Measurements from ENCODE around the gene C2orf81. TPM values are rescaled to one million over a fixed set of nuclear protein-coding genes. Genes with fewer than 3 reads are reported as not detected.
A peak's percentile ranks its signal among the peaks of the same experiment; 100 is the strongest.

The C2orf81 gene
- total RNA-seq, 1 donor from 2014 or later: 1.8 TPM

DNA sequence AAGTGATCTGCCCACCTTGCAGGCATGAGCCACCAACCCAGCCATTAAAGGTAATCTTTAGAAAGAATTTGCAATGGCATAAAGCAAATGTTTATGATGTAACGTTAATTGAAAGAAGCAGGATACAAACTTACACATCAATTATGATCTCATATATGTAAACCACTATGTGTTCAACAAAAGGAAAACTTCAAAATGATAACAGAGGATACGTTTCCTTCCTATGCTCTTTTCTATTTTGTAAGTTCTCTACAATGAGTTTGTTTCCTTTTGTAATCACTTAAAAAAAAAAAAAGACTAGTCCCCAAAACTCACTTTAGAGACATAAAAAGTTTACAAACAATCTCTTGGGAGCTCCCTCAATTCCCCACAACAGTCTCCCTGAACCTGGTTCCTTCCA lies 1.4 kb downstream of the C2orf81 start:
- peaks cover 16% of the 10 kb centered on the region for H3K27me3 Mint-ChIP-seq (ENCODE audit: insufficient read depth, low read depth)
- Histone ChIP-seq H3K4me2 (peak overlapping the region; percentile 91), H2AFZ (replicated peaks) (no peak overlapping the region), H3K9ac (no peak overlapping the region), H3K4me1 (no peaks in the 10 kb centered on the region), H3K27me3 (peaks cover 7% of the 10 kb centered on the region), H3K36me3 (no peaks in the 10 kb centered on the region), H3K4me3 (no peak overlapping the region), H3F3A (ENCODE audit: low read depth) (peaks cover 16% of the 10 kb centered on the region), H3K79me2 (ENCODE audit: low read depth) (peaks cover 16% of the 10 kb centered on the region), H4K20me1 (ENCODE audit: low read depth) (peaks cover 4% of the 10 kb centered on the region), H3K27ac (no peak overlapping the region), H3K9me3 (ENCODE audit: low read depth) (no peaks in the 10 kb centered on the region)
- H3K9me3 Mint-ChIP-seq: no peaks in the 10 kb centered on the region
- peaks cover 14% of the 10 kb centered on the region for H3K36me3 Mint-ChIP-seq
- no peak for DNase-seq (ENCODE audit: low spot score)
- H3K4me1 Mint-ChIP-seq: peaks cover 30% of the 10 kb centered on the region
- H3K27ac Mint-ChIP-seq: no peak overlapping the region
- TF ChIP-seq EZH2phosphoT487 (IDR thresholded peaks at IDR 0.05) (no peak), EZH2 (IDR thresholded peaks at IDR 0.05) (no peak)
- TF ChIP-seq, protein P1, sequence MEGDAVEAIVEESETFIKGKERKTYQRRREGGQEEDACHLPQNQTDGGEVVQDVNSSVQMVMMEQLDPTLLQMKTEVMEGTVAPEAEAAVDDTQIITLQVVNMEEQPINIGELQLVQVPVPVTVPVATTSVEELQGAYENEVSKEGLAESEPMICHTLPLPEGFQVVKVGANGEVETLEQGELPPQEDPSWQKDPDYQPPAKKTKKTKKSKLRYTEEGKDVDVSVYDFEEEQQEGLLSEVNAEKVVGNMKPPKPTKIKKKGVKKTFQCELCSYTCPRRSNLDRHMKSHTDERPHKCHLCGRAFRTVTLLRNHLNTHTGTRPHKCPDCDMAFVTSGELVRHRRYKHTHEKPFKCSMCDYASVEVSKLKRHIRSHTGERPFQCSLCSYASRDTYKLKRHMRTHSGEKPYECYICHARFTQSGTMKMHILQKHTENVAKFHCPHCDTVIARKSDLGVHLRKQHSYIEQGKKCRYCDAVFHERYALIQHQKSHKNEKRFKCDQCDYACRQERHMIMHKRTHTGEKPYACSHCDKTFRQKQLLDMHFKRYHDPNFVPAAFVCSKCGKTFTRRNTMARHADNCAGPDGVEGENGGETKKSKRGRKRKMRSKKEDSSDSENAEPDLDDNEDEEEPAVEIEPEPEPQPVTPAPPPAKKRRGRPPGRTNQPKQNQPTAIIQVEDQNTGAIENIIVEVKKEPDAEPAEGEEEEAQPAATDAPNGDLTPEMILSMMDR (IDR thresholded peaks at IDR 0.05): no peak
- peak overlapping the region; percentile 61 for H3K4me3 Mint-ChIP-seq

DNA sequence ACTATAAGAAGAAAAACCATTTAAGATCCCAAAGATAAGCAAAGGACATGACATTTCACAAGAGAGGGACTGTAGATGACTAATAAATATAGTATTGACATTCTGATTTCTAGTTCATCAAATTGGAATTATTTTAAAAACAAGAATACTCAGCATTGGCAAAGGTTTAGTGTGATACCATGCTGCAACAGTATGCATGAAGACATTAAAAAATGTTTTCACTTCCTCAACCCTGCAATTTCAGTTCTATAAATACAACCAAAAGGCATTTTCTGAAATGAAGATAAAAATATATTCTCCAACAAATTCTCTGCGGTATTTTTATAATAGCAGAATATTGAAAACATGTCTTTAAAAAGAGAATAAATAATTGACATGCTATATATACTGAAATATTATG lies 2.1 kb downstream of the C2orf81 start:
- Mint-ChIP-seq H3K4me1 (peaks cover 26% of the 10 kb centered on the region), H3K9me3 (no peaks in the 10 kb centered on the region), H3K27ac (no peak overlapping the region), H3K36me3 (peaks cover 10% of the 10 kb centered on the region), H3K27me3 (ENCODE audit: insufficient read depth, low read depth) (peaks cover 16% of the 10 kb centered on the region), H3K4me3 (no peak overlapping the region)
- H3K27ac ChIP-seq: no peak overlapping the region
- no peaks in the 10 kb centered on the region for H3K36me3 ChIP-seq
- peaks cover 15% of the 10 kb centered on the region for H3F3A ChIP-seq (ENCODE audit: low read depth)
- H3K9ac ChIP-seq: no peak overlapping the region
- H3K4me3 ChIP-seq: no peak overlapping the region
- peaks cover 16% of the 10 kb centered on the region for H3K79me2 ChIP-seq (ENCODE audit: low read depth)
- no peaks in the 10 kb centered on the region for H3K9me3 ChIP-seq (ENCODE audit: low read depth)
- H2AFZ ChIP-seq (replicated peaks): no peak overlapping the region
- no peak for DNase-seq (ENCODE audit: low spot score)
- TF ChIP-seq, protein P1 (IDR thresholded peaks at IDR 0.05): no peak
- TF ChIP-seq EZH2phosphoT487 (IDR thresholded peaks at IDR 0.05) (no peak), EZH2 (IDR thresholded peaks at IDR 0.05) (no peak)
- H4K20me1 ChIP-seq (ENCODE audit: low read depth): no peaks in the 10 kb centered on the region
- H3K4me2 ChIP-seq: no peak overlapping the region
- peaks cover 7% of the 10 kb centered on the region for H3K27me3 ChIP-seq
- H3K4me1 ChIP-seq: no peaks in the 10 kb centered on the region

DNA sequence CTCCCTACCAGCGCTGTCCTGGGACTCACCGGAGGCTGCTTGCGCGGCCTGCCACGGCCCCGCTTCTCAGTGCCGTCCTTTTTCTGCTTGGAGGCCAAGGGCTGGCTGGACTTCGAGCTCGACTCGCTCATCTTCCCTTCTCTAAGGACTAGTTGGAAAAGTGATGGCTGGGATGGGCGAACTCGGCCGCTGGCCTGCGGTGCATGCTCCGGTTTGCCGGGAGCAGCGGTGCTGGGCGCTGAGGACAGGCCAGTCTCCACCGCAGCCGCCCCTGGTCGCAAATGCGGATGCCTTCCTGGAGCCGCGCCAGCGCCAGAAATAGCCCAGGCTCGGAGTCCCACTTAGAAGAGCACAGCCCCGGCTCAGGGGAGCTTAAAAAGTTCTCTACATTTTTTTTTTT lies 3.1 kb downstream of the C2orf81 start:
- Mint-ChIP-seq H3K4me1 (peaks cover 18% of the 10 kb centered on the region), H3K4me3 (no peak overlapping the region), H3K27ac (no peak overlapping the region), H3K36me3 (peaks cover 4% of the 10 kb centered on the region), H3K9me3 (no peaks in the 10 kb centered on the region), H3K27me3 (ENCODE audit: insufficient read depth, low read depth) (peaks cover 16% of the 10 kb centered on the region)
- no peak overlapping the region for H3K9ac ChIP-seq
- H3K36me3 ChIP-seq: no peaks in the 10 kb centered on the region
- peaks cover 15% of the 10 kb centered on the region for H3F3A ChIP-seq (ENCODE audit: low read depth)
- peaks cover 15% of the 10 kb centered on the region for H3K79me2 ChIP-seq (ENCODE audit: low read depth)
- no peaks in the 10 kb centered on the region for H4K20me1 ChIP-seq (ENCODE audit: low read depth)
- no peak overlapping the region for H2AFZ ChIP-seq (replicated peaks)
- peaks cover 7% of the 10 kb centered on the region for H3K27me3 ChIP-seq
- H3K9me3 ChIP-seq (ENCODE audit: low read depth): no peaks in the 10 kb centered on the region
- H3K4me1 ChIP-seq: no peaks in the 10 kb centered on the region
- TF ChIP-seq, protein P1 (IDR thresholded peaks at IDR 0.05): no peak
- TF ChIP-seq EZH2phosphoT487 (IDR thresholded peaks at IDR 0.05) (no peak), EZH2 (IDR thresholded peaks at IDR 0.05) (no peak)
- DNase-seq (ENCODE audit: low spot score): no peak
- no peak overlapping the region for H3K4me3 ChIP-seq
- H3K27ac ChIP-seq: no peak overlapping the region
- H3K4me2 ChIP-seq: no peak overlapping the region
